HepG2 (cell line): Measurements from ENCODE around the gene HOXA10. TPM values are rescaled to one million over a fixed set of nuclear protein-coding genes. Genes with fewer than 3 reads are reported as not detected.
A peak's percentile ranks its signal among the peaks of the same experiment; 100 is the strongest.

ENCODE experiments used
- CC2D1A ChIP-seq: sonication (generic); formaldehyde crosslinking; IDR thresholded peaks from 2 replicates; pipeline ENCODE4 v1.8.1; 2023; ENCODE audit warnings: mild to moderate bottlenecking, missing genetic modification reagents
- CENPBD1 ChIP-seq: sonication (generic); formaldehyde crosslinking; IDR thresholded peaks from 2 replicates; pipeline ENCODE4 v1.8.0; 2022; ENCODE audit warnings: missing genetic modification reagents, low read depth, mild to moderate bottlenecking, borderline replicate concordance
- DR1 ChIP-seq: sonication (generic); formaldehyde crosslinking; IDR thresholded peaks from 2 replicates; pipeline ENCODE4 v1.8.0; 2021; ENCODE audit warnings: mild to moderate bottlenecking, missing genetic modification reagents, inconsistent platforms
- GPBP1L1 ChIP-seq: sonication (generic); formaldehyde crosslinking; IDR thresholded peaks from 2 replicates; pipeline ENCODE4 v1.5.0; 2020; ENCODE audit warnings: mild to moderate bottlenecking, missing genetic modification reagents
- KDM2A ChIP-seq: sonication (generic); formaldehyde crosslinking; IDR thresholded peaks from 2 replicates; pipeline ENCODE4 v1.4.0; 2020; ENCODE audit warnings: low read depth, missing genetic modification reagents, borderline replicate concordance
- MEIS2 ChIP-seq: sonication (generic); formaldehyde crosslinking; IDR thresholded peaks from 2 replicates; pipeline ENCODE4 v1.9.0; 2021; ENCODE audit warnings: mild to moderate bottlenecking, missing genetic modification reagents
- MLLT10 ChIP-seq: sonication (generic); formaldehyde crosslinking; IDR thresholded peaks from 2 replicates; pipeline ENCODE4 v1.4.0; 2020; ENCODE audit warnings: missing genetic modification reagents
- MTF2 ChIP-seq: sonication (generic); formaldehyde crosslinking; IDR thresholded peaks from 2 replicates; pipeline ENCODE4 v1.5.0; 2020; ENCODE audit warnings: missing genetic modification reagents, borderline replicate concordance
- NFRKB ChIP-seq: fragments of 450-650 bp; IDR thresholded peaks from 2 replicates; pipeline ENCODE4 v1.6.1; 2017
- RAD21 ChIP-seq: fragments of 450-650 bp; formaldehyde crosslinking; IDR thresholded peaks from 2 replicates; pipeline ENCODE4 v1.5.0; 2020; ENCODE audit warnings: mild to moderate bottlenecking
- RFX5 ChIP-seq: IDR thresholded peaks from 2 replicates; pipeline ENCODE4 v1.6.1; 2011; ENCODE audit warnings: low read depth, low read length, improper control_type of control experiment
- STAG1 ChIP-seq: sonication (generic); formaldehyde crosslinking; IDR thresholded peaks from 2 replicates; pipeline ENCODE4 v1.4.0; 2020; ENCODE audit warnings: missing genetic modification reagents
- TRAFD1 ChIP-seq: sonication (generic); formaldehyde crosslinking; IDR thresholded peaks from 2 replicates; pipeline ENCODE4 v1.5.1; 2020; ENCODE audit warnings: missing genetic modification reagents, mild to moderate bottlenecking, borderline replicate concordance
- ZBTB7A ChIP-seq: sonication (generic); formaldehyde crosslinking; IDR thresholded peaks from 2 replicates; pipeline ENCODE4 v1.8.0; 2022; ENCODE audit warnings: mild to moderate bottlenecking, missing genetic modification reagents
- ZFYVE20 ChIP-seq: sonication (generic); formaldehyde crosslinking; IDR thresholded peaks from 2 replicates; pipeline ENCODE4 v1.8.0; 2023; ENCODE audit warnings: low read depth, mild to moderate bottlenecking, moderate library complexity, missing genetic modification reagents, borderline replicate concordance
- ZNF256 ChIP-seq: sonication (generic); formaldehyde crosslinking; conservative IDR thresholded peaks from 2 replicates; pipeline ENCODE4 v1.4.0; 2020; ENCODE audit warnings: missing genetic modification reagents
- ZNF3 ChIP-seq: IDR thresholded peaks from 2 replicates; pipeline ENCODE4 v1.7.0; 2017; ENCODE audit warnings: inconsistent platforms
- ZNF430 ChIP-seq: sonication (generic); formaldehyde crosslinking; IDR thresholded peaks from 2 replicates; pipeline ENCODE4 v1.9.0; 2021; ENCODE audit warnings: mild to moderate bottlenecking, missing genetic modification reagents
- ZNF496 ChIP-seq: sonication (generic); formaldehyde crosslinking; IDR thresholded peaks from 2 replicates; pipeline ENCODE4 v1.8.1; 2023; ENCODE audit warnings: mild to moderate bottlenecking, moderate library complexity, missing genetic modification reagents; ENCODE audit not compliant: insufficient replicate concordance
- ZNF501 ChIP-seq: sonication (generic); formaldehyde crosslinking; IDR thresholded peaks from 2 replicates; pipeline ENCODE4 v1.5.1; 2020; ENCODE audit warnings: mild to moderate bottlenecking, moderate library complexity, missing genetic modification reagents
- ZNF549 ChIP-seq: sonication (generic); formaldehyde crosslinking; IDR thresholded peaks from 2 replicates; pipeline ENCODE4 v1.5.0; 2020; ENCODE audit warnings: missing genetic modification reagents
- ZNF558 ChIP-seq: sonication (generic); formaldehyde crosslinking; IDR thresholded peaks from 2 replicates; pipeline ENCODE4 v1.9.0; 2022; ENCODE audit warnings: mild to moderate bottlenecking, missing genetic modification reagents, borderline replicate concordance
- ZNF766 ChIP-seq: sonication (generic); formaldehyde crosslinking; IDR thresholded peaks from 2 replicates; pipeline ENCODE4 v1.5.0; 2020; ENCODE audit warnings: missing genetic modification reagents, borderline replicate concordance
- polyA plus RNA-seq, 8 experiments: library from polyadenylated mRNA; depleted of rRNA in 3 of 8; stranded (reverse) in 7 of 8; unstranded in 1 of 8; fragments of >200 nt; fragmentation: Illumina TruSeq in 4 of 8; extraction: Trizol in 4 of 8; gene quantifications; 2 replicates each; pipeline versions ENCODE4 v1.2.1 to v1.2.3, GENCODE V29; 2011 to 2016; ENCODE audit warnings: low read depth in 4 of 8, missing spikeins in 1 of 8, mixed read lengths in 1 of 8; ENCODE audit not compliant: insufficient read depth in 1 of 8
- total RNA-seq, 5 experiments: library from RNA; depleted of rRNA; stranded (reverse); fragments of >200 nt; fragmentation: Illumina TruSeq; extraction: Trizol; gene quantifications; 2 replicates each; pipeline ENCODE4 v1.2.3, GENCODE V29; 2016; ENCODE audit warnings: low read depth in 1 of 5
- TF ChIP-seq, protein P1 (sequence below): sonication (generic); formaldehyde crosslinking; IDR thresholded peaks from 2 replicates; pipeline ENCODE4 v1.5.0; 2020; ENCODE audit warnings: mild to moderate bottlenecking, missing genetic modification reagents, moderate library complexity
- TF ChIP-seq, protein P2 (sequence below): sonication (generic); formaldehyde crosslinking; conservative IDR thresholded peaks from 2 replicates; pipeline ENCODE4 v1.8.0; 2022; ENCODE audit warnings: low read depth, missing genetic modification reagents

The HOXA10 gene
- total and polyA plus RNA-seq, 2 of the 13 experiments (the other 11 are each of a cell fraction or from before 2014, with no cell fraction given) = not detected

- TF ChIP-seq TRAFD1 (CRISPR knock-in tag) = no peak
- no peak for TF ChIP-seq ZNF558 (CRISPR knock-in tag)
- peak; percentile 83; the same call in 1 of the 2 replicates for TF ChIP-seq MTF2
- no peak for TF ChIP-seq CENPBD1 (CRISPR knock-in tag)
- no peak for TF ChIP-seq DR1 (CRISPR knock-in tag)
- no peak for TF ChIP-seq CC2D1A
- TF ChIP-seq ZFYVE20 (CRISPR knock-in tag) = no peak
- TF ChIP-seq, protein P1, sequence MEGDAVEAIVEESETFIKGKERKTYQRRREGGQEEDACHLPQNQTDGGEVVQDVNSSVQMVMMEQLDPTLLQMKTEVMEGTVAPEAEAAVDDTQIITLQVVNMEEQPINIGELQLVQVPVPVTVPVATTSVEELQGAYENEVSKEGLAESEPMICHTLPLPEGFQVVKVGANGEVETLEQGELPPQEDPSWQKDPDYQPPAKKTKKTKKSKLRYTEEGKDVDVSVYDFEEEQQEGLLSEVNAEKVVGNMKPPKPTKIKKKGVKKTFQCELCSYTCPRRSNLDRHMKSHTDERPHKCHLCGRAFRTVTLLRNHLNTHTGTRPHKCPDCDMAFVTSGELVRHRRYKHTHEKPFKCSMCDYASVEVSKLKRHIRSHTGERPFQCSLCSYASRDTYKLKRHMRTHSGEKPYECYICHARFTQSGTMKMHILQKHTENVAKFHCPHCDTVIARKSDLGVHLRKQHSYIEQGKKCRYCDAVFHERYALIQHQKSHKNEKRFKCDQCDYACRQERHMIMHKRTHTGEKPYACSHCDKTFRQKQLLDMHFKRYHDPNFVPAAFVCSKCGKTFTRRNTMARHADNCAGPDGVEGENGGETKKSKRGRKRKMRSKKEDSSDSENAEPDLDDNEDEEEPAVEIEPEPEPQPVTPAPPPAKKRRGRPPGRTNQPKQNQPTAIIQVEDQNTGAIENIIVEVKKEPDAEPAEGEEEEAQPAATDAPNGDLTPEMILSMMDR = peak; percentile 97
- no peak for TF ChIP-seq ZNF766 (CRISPR knock-in tag)
- no peak for TF ChIP-seq NFRKB
- TF ChIP-seq STAG1 (CRISPR knock-in tag) = peak; percentile 96
- TF ChIP-seq MEIS2 (CRISPR knock-in tag) = peak; percentile 57; the same call in 1 of the 2 replicates
- peak; percentile 64; the same call in 1 of the 2 replicates for TF ChIP-seq ZNF501
- no peak for TF ChIP-seq MLLT10 (CRISPR knock-in tag)
- no peak for TF ChIP-seq GPBP1L1
- 0 out of 2 replicates have a peak, but pooled peaks have one; percentile 23 for TF ChIP-seq ZNF430
- peak; percentile 82 for TF ChIP-seq KDM2A (CRISPR knock-in tag)
- TF ChIP-seq ZNF256 (CRISPR knock-in tag) = no peak
- peak; percentile 97 for TF ChIP-seq RAD21 (CRISPR knock-in tag)
- TF ChIP-seq RFX5 = no peak
- no peak for TF ChIP-seq ZNF3 (CRISPR knock-in tag)
- TF ChIP-seq, protein P2, sequence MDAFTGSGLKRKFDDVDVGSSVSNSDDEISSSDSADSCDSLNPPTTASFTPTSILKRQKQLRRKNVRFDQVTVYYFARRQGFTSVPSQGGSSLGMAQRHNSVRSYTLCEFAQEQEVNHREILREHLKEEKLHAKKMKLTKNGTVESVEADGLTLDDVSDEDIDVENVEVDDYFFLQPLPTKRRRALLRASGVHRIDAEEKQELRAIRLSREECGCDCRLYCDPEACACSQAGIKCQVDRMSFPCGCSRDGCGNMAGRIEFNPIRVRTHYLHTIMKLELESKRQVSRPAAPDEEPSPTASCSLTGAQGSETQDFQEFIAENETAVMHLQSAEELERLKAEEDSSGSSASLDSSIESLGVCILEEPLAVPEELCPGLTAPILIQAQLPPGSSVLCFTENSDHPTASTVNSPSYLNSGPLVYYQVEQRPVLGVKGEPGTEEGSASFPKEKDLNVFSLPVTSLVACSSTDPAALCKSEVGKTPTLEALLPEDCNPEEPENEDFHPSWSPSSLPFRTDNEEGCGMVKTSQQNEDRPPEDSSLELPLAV (CRISPR knock-in tag) = no peak
- TF ChIP-seq ZNF549 (CRISPR knock-in tag) = no peak
- TF ChIP-seq ZNF496 = no peak
- peak; percentile 54; the same call in 1 of the 2 replicates for TF ChIP-seq ZBTB7A (CRISPR knock-in tag)
Measured at GRCh38 chr7:27160546-27161213, 13.4 kb downstream of the HOXA10 start (continued).
